Measurements from ENCODE around the gene PLAC8L1.
A peak's percentile ranks its signal among the peaks of the same experiment; 100 is the strongest.

PLAC8L1 gene

GRCh38 chr5:146048994-146049703 is 56.2 kb downstream of the PLAC8L1 start:
- Mint-ChIP-seq H3K36me3 (ENCODE audit: low read depth) (no peaks in the 10 kb centered on the region), H3K4me3 (no peak overlapping the region), H3K27ac (peak overlapping the region; percentile 1), H3K9me3 (no peaks in the 10 kb centered on the region), H3K27me3 (ENCODE audit: low read depth, poor library complexity) (no peaks in the 10 kb centered on the region), H3K4me1 (peaks cover 24% of the 10 kb centered on the region)
- peak; percentile 65 for DNase-seq
- TF ChIP-seq, protein P1, sequence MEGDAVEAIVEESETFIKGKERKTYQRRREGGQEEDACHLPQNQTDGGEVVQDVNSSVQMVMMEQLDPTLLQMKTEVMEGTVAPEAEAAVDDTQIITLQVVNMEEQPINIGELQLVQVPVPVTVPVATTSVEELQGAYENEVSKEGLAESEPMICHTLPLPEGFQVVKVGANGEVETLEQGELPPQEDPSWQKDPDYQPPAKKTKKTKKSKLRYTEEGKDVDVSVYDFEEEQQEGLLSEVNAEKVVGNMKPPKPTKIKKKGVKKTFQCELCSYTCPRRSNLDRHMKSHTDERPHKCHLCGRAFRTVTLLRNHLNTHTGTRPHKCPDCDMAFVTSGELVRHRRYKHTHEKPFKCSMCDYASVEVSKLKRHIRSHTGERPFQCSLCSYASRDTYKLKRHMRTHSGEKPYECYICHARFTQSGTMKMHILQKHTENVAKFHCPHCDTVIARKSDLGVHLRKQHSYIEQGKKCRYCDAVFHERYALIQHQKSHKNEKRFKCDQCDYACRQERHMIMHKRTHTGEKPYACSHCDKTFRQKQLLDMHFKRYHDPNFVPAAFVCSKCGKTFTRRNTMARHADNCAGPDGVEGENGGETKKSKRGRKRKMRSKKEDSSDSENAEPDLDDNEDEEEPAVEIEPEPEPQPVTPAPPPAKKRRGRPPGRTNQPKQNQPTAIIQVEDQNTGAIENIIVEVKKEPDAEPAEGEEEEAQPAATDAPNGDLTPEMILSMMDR (IDR thresholded peaks at IDR 0.05) = peak; percentile 73

DNA sequence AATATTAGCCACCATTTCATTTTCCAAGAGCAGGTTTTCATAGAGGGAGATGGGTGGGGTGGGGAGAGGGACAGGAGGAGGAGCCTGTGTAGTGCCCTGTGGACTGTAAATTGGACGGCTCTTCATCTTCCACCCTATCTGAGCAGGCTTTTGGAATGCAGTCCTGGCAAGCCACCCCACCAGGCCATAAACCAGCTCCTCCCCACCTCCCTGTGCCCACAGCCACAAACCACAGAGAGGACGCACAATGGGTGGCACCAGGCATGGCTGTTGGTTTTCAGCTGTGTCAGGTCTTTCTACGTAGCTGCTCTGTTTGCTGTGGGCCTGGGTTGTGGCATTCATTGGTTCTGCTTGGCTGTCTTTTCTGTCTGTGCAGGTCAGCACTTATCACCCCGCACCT is 58.0 kb downstream of the PLAC8L1 start:
- H3K9me3 Mint-ChIP-seq = no peaks in the 10 kb centered on the region
- no peaks in the 10 kb centered on the region for H3K27me3 Mint-ChIP-seq (ENCODE audit: low read depth, poor library complexity)
- TF ChIP-seq, protein P1 (IDR thresholded peaks at IDR 0.05) = no peak
- H3K4me3 Mint-ChIP-seq = no peak overlapping the region
- H3K36me3 Mint-ChIP-seq (ENCODE audit: low read depth) = no peaks in the 10 kb centered on the region
- DNase-seq = no peak
- peaks cover 24% of the 10 kb centered on the region for H3K4me1 Mint-ChIP-seq
- no peak overlapping the region for H3K27ac Mint-ChIP-seq

GRCh38 chr5:146043722-146044121 is 61.7 kb downstream of the PLAC8L1 start:
- Mint-ChIP-seq H3K36me3 (ENCODE audit: low read depth) (no peaks in the 10 kb centered on the region), H3K27me3 (ENCODE audit: low read depth, poor library complexity) (no peaks in the 10 kb centered on the region), H3K27ac (no peak overlapping the region), H3K9me3 (no peaks in the 10 kb centered on the region), H3K4me1 (peaks cover 23% of the 10 kb centered on the region), H3K4me3 (no peak overlapping the region)
- TF ChIP-seq, protein P1 (IDR thresholded peaks at IDR 0.05) = no peak
- DNase-seq = no peak

DNA sequence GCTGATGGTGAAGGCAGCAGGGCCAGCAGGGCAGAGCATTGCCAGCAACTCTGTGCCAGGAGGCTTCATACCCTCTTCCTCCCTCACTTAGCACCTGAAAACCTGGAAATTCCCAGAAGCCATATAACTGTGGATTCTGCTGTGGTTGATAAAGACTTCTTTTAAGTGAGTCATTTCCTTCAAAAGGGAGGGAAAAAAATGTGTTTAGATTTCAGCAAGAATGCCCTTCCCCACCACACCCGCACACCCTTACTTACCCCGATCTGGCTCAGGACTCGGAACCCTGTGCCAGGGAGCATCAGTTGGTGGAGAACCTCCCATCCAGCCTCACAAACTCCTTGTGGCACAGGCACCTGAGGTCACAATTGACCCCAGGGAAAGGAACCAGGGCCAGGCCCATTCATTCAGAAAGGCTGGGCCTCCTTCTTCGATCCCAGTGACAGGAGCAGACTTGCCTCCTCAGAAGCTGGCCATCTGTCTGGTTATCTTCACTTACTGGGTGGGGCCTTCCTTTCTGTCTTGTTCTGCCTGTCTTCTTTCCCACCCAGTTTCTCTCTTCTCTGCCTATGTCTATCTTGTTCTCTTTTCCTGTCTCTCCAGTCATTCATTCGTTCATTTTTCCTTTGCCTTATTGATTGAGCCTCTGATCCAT is 62.6 kb downstream of the PLAC8L1 start:
- DNase-seq = no peak
- Mint-ChIP-seq H3K4me3 (no peak overlapping the region), H3K4me1 (peaks cover 22% of the 10 kb centered on the region), H3K27me3 (ENCODE audit: low read depth, poor library complexity) (no peaks in the 10 kb centered on the region), H3K9me3 (no peaks in the 10 kb centered on the region), H3K27ac (no peak overlapping the region), H3K36me3 (ENCODE audit: low read depth) (no peaks in the 10 kb centered on the region)
- TF ChIP-seq, protein P1 (IDR thresholded peaks at IDR 0.05) = no peak

- Mint-ChIP-seq H3K4me3 (no peak overlapping the region), H3K27ac (no peak overlapping the region), H3K4me1 (peaks cover 25% of the 10 kb centered on the region), H3K27me3 (ENCODE audit: low read depth, poor library complexity) (no peaks in the 10 kb centered on the region), H3K36me3 (ENCODE audit: low read depth) (no peaks in the 10 kb centered on the region), H3K9me3 (no peaks in the 10 kb centered on the region)
- no peak for DNase-seq
- TF ChIP-seq, protein P1 (IDR thresholded peaks at IDR 0.05) = peak; percentile 47
These were observed 64.1 kb downstream of the PLAC8L1 start for GRCh38 chr5:146041180-146041789.

Data from nephron progenitor cell (in vitro differentiated cells).